ENCODE results near the gene DUOX2.
"Not testable (repeated sequence)": the region's sequence is repeated elsewhere in the genome, so short reads cannot be mapped to it uniquely, and the experiment has no call there.

The DUOX2 gene

DNA sequence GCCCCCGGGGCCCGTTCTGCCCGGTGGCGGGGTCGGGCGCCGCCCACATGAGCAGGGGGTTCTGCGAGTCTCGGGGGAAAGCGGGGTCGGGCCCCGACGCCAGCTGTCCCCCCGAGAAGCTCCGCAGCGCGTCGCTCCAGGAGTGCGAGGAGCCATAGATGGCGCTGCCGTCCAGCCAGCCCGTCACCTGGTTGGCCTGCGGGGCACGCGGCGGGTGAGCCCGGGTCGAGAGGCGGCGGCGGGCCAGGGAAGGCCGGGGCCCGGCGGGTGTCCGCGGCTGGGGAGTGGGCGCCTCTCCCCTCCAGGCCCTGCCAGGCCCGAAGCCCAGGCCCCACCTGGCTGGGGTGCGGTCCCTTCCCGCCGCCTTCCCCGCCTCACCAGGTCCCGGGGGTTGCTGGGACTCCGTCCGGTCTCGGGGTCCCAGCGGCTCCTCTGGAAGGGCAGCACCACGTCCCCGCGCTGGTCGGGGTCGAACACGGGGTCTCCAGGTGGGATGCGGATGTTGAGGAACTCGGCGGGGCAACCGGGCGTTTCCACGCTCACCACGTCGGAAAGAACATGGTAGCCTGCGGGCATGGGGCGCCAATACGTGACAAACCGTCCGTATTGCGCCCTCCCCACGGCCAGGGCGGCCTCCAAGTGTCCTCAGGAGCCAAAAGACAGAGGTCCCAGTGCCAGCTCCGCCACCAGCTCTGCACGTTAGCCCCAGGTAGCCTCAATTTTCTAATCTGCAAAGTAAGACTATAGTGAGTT lies 2.4 kb downstream of the DUOX2 start:
- TF ChIP-seq, protein P1, sequence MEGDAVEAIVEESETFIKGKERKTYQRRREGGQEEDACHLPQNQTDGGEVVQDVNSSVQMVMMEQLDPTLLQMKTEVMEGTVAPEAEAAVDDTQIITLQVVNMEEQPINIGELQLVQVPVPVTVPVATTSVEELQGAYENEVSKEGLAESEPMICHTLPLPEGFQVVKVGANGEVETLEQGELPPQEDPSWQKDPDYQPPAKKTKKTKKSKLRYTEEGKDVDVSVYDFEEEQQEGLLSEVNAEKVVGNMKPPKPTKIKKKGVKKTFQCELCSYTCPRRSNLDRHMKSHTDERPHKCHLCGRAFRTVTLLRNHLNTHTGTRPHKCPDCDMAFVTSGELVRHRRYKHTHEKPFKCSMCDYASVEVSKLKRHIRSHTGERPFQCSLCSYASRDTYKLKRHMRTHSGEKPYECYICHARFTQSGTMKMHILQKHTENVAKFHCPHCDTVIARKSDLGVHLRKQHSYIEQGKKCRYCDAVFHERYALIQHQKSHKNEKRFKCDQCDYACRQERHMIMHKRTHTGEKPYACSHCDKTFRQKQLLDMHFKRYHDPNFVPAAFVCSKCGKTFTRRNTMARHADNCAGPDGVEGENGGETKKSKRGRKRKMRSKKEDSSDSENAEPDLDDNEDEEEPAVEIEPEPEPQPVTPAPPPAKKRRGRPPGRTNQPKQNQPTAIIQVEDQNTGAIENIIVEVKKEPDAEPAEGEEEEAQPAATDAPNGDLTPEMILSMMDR (IDR thresholded peaks at IDR 0.05; ENCODE audit: control insufficient read depth, insufficient read depth, low read depth, low read length, missing control alignments): no peak
- no peak overlapping the region for H3K4me3 ChIP-seq (ENCODE audit: control insufficient read depth, low read depth, low read length)
- no peak for DNase-seq (ENCODE audit: low read depth)

DNA sequence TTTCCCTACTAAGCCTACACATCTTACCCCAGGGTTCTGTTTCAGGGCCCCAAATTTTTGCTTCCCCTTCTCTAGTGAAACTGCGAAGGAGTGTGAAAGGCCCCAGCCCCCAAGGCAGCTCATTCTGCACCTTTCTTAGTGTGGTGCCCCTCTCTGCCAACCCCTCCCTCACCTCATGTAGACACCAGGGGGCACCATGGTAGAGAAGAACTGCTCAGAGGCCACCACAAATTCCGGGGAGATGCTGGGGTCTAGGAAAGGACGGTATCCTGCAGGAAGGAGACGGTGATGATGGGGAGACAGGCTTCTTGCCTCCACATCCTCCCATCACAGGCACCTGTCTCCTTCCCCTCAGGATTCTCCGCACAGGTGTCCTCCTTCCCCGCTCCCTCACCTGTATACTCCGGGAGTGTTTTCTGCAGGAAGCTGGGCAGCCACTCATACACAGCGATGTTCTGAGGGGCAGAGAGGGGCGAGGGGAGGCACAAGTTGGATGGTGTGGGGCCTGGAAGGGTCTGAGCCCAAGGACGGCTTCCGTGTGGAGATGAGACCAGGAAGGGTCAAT lies 3.6 kb downstream of the DUOX2 start:
- TF ChIP-seq, protein P1 (IDR thresholded peaks at IDR 0.05; ENCODE audit: control insufficient read depth, insufficient read depth, low read depth, low read length, missing control alignments): no peak
- no peak for DNase-seq (ENCODE audit: low read depth)

DNA sequence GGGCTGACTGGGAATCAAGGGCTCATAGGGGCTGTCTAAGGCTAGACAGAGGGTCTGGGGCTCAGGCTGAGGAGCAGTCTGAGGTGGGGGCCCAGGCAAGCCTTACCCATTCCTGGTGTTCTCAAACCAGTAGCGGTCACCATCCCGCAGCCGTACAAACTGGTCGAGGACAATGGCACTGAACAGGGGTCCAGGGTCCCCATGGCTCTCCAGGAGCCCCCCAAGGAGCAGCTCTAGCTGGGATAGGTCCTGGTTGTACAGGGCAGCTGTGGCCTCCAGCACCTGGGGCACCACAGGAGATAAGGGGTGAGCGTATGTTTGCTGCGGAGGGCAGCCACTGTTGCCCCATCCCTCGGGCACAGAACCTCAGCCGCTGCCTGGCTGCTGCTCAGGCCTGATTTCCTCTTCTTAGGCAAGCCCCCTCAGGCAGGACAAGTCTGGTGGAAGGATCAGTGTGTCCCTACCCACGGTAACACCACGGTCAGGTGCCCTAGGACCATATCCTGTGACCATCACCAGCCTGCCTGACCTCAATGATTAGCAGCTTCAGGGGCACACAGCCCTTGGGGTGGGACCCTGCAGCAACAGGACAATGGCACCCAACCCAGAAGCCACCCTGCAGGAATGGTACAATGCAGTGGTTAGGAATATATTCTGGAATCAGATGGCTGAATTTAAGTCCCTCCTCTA lies 5.9 kb downstream of the DUOX2 start:
- TF ChIP-seq, protein P1 (IDR thresholded peaks at IDR 0.05; ENCODE audit: control insufficient read depth, insufficient read depth, low read depth, low read length, missing control alignments): no peak
- H3K4me3 ChIP-seq (ENCODE audit: control insufficient read depth, low read depth, low read length): no peak overlapping the region
- no peak for DNase-seq (ENCODE audit: low read depth)

More for the DNA sequence above, 3.6 kb downstream of the DUOX2 start:
- no peak overlapping the region for H3K4me3 ChIP-seq (ENCODE audit: control insufficient read depth, low read depth, low read length)

DNA sequence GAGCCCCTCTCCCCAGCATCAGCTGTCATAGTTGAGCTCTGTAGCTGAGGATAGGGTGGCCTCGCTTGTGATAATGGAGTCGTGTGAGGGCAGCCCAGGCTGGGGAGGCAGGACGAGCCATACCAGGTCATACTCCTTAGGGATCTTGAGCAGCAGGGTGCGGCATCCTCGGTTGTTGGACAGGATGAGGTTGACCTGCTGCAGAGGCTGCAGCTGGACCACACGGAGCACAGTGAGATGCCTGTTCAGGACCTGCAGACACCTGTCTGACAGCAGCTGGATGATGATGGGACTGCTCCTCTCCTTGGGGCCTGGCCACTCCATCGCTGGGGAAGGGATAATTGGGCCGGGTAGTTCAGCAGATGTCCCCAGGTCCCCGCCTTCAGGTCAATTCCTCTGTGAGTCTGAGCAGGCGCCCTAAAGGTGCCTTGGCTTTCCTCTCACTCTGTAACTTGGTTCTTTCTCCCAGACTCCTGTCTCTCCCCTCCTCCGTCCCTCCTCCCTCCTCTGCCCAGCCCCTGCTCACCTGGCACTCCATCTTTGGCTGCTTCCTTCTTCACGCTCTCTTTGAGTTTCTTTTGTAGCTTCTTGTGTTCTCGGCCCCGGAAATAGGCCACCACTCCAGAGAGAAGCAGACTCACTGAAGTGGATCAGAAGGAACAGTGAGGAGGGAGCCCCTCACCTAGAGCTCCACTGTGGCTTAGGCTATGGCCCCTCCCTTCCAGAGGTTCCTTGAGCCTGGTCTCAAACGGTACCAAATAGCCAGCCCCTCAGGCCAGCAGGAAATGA lies 7.8 kb downstream of the DUOX2 start:
- TF ChIP-seq, protein P1 (IDR thresholded peaks at IDR 0.05; ENCODE audit: control insufficient read depth, insufficient read depth, low read depth, low read length, missing control alignments): no peak
- no peak overlapping the region for H3K4me3 ChIP-seq (ENCODE audit: control insufficient read depth, low read depth, low read length)
- DNase-seq (ENCODE audit: low read depth): no peak

DNA sequence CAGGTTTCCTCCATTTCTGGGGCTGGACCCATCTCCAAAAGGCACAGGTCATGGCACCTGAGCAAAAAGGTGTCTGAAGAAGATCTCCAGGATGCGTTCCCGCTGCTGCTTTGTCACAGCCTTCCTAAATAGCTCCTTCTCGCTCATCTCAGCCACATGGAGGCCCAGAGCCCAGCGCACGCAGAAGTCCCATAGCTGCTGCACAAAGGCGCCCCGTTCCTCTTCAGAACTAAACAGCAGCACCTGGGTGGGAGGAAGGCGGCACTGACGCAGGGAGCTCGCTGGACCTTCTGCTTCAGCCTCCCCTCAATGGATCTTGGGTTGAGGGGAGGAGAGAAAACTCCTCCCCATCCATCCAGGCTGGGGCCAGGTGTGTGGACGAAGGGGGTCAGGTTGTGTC lies 8.4 kb downstream of the DUOX2 start:
- no peak overlapping the region for H3K4me3 ChIP-seq (ENCODE audit: control insufficient read depth, low read depth, low read length)
- no peak for DNase-seq (ENCODE audit: low read depth)
- TF ChIP-seq, protein P1 (IDR thresholded peaks at IDR 0.05; ENCODE audit: control insufficient read depth, insufficient read depth, low read depth, low read length, missing control alignments): no peak

DNA sequence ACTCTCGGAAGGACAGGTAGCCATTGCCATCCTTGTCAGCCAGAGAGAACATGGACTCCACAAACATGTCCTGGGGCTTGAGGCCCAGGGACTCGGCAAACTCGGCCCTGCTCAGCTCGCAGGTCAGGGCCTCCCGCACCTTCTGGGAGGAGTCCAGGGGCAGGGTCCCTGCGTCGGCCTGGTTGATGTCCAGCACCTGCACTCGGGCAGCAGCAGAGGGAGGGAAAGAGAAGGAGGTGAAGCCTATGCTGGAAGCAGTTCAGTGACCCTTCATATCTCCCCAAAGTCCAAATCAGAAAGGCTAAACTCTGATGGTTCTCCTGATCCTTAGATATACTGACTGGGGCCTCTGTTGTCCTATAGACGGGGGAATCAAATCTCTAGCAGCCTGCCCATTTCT lies 9.8 kb downstream of the DUOX2 start:
- not testable (repeated sequence) for H3K4me3 ChIP-seq (ENCODE audit: control insufficient read depth, low read depth, low read length); DNase-seq (ENCODE audit: low read depth)

All from AG09309 (cell line).